Right lobe of liver (tissue), 4 donors: ENCODE results near the gene SNTB2.

Experiments used
- CTCF ChIP-seq, 4 donors: fragments of 200-600 bp in 3 of 4; fragments of 450-650 bp in 1 of 4; IDR thresholded peaks; one replicate each; pipeline versions ENCODE4 v1.5.1 to v1.8.0; 2016 to 2022; ENCODE audit warnings: antibody characterized with exemption in 4 of 4, mild to moderate bottlenecking in 2 of 4
- POLR2A ChIP-seq: fragments of 450-650 bp; IDR thresholded peaks from one replicate; pipeline ENCODE4 v1.6.1; 2017; ENCODE audit warnings: antibody characterized with exemption, mild to moderate bottlenecking
- donor health status: DM: no; HTN: no; CAD: no.
- donor health status: DM: no; HTN: no; CAD: no.
- donor health status: DM: no; HTN: yes; CAD: no.

GRCh38 chr16:69171325-69172084 is 15.5 kb upstream of the SNTB2 start:
- no peak for TF ChIP-seq CTCF (IDR thresholded peaks at IDR 0.05)
- TF ChIP-seq POLR2A, result no peak
